Natural killer cell treated with Interleukin-12 subunit alpha and Interleukin-12 subunit beta and Interleukin-15 and Interleukin-18, amount 100 ng/mL, for 72 hours (primary cell): ENCODE data around the gene MYO9A. TPM values are rescaled to one million over a fixed set of nuclear protein-coding genes. Genes with fewer than 3 reads are reported as not detected.
"Not testable (repeated sequence)": the region's sequence is repeated elsewhere in the genome, so short reads cannot be mapped to it uniquely, and the experiment has no call there.

ENCODE experiments used
- ATAC-seq, 2 donors: fragments of 150-1000 bp; cut with Tn5 transposase in 1 of 2; sonication (Bioruptor Pico), chemical (Tn5 transposase) in 1 of 2; 2 replicates each; pipeline ENCODE4 v1.10.0; 2021
- DNase-seq: peaks from one replicate; pipeline ENCODE4 v3.0.0; 2022; ENCODE audit warnings: low spot score
- H3K27ac Mint-ChIP-seq, 2 donors: 1 replicate in 1 of 2; 2 replicates in 1 of 2; pipeline ENCODE4 v1.8.0; 2022; ENCODE audit warnings: mixed read lengths in 2 of 2, mild to moderate bottlenecking in 1 of 2, moderate library complexity in 1 of 2
- H3K27me3 Mint-ChIP-seq, 2 donors: 1 replicate in 1 of 2; 2 replicates in 1 of 2; pipeline ENCODE4 v1.8.0; 2022; ENCODE audit warnings: mixed read lengths in 2 of 2
- H3K36me3 Mint-ChIP-seq: one replicate; pipeline ENCODE4 v1.8.0; 2022; ENCODE audit warnings: mixed read lengths
- H3K4me1 Mint-ChIP-seq, 2 donors: 1 replicate in 1 of 2; 2 replicates in 1 of 2; pipeline ENCODE4 v1.8.0; 2022; ENCODE audit warnings: low read depth in 2 of 2, mixed read lengths in 2 of 2, mild to moderate bottlenecking in 1 of 2
- H3K4me3 Mint-ChIP-seq: one replicate; pipeline ENCODE4 v1.8.0; 2022; ENCODE audit warnings: mixed read lengths
- H3K9me3 Mint-ChIP-seq: 2 replicates; pipeline ENCODE4 v1.8.0; 2022; ENCODE audit warnings: mixed read lengths
- total RNA-seq, 2 donors: library from RNA; stranded (reverse); gene quantifications; one replicate each; pipeline ENCODE4 v1.2.3, GENCODE V29; 2022

Gene MYO9A
- total RNA-seq, 2 donors from 2014 or later, result 16.3 to 19.8 TPM

- H3K27ac Mint-ChIP-seq, result no peak overlapping the region
- peaks cover 4 to 15% of the 10 kb centered on the region in 2 donors for H3K4me1 Mint-ChIP-seq
Observed at GRCh38 chr15:72033285-72033684, 84.7 kb downstream of the MYO9A start.

GRCh38 chr15:72021604-72022003, 96.3 kb downstream of the MYO9A start:
- no peaks in the 10 kb centered on the region for H3K27me3 Mint-ChIP-seq
- H3K4me1 Mint-ChIP-seq, result no peaks in the 10 kb centered on the region
- H3K36me3 Mint-ChIP-seq, result peaks cover 5% of the 10 kb centered on the region
- H3K9me3 Mint-ChIP-seq, result no peaks in the 10 kb centered on the region
- DNase-seq (no peak), ATAC-seq (no peak)
- no peak overlapping the region for H3K4me3 Mint-ChIP-seq
- no peak overlapping the region for H3K27ac Mint-ChIP-seq

More at GRCh38 chr15:72033285-72033684, 84.7 kb downstream of the MYO9A start:
- H3K4me3 Mint-ChIP-seq, result no peak overlapping the region
- H3K9me3 Mint-ChIP-seq, result no peaks in the 10 kb centered on the region
- H3K27me3 Mint-ChIP-seq, result no peaks in the 10 kb centered on the region
- H3K36me3 Mint-ChIP-seq, result peaks cover 10% of the 10 kb centered on the region
- no peak for DNase-seq
- no peak for ATAC-seq

- Mint-ChIP-seq H3K36me3 (peaks cover 5% of the 10 kb centered on the region), H3K4me1 (no peaks in the 10 kb centered on the region), H3K9me3 (no peaks in the 10 kb centered on the region), H3K27me3 (no peaks in the 10 kb centered on the region), H3K27ac (no peak overlapping the region), H3K4me3 (no peak overlapping the region)
- ATAC-seq, result no peak
- no peak for DNase-seq
Observed at GRCh38 chr15:72020799-72021198, 97.2 kb downstream of the MYO9A start.

GRCh38 chr15:72014555-72014954, 103.4 kb downstream of the MYO9A start:
- DNase-seq, H3K27me3 Mint-ChIP-seq, H3K4me1 Mint-ChIP-seq, H3K27ac Mint-ChIP-seq, ATAC-seq, H3K9me3 Mint-ChIP-seq, H3K4me3 Mint-ChIP-seq, H3K36me3 Mint-ChIP-seq: not testable (repeated sequence)

DNA sequence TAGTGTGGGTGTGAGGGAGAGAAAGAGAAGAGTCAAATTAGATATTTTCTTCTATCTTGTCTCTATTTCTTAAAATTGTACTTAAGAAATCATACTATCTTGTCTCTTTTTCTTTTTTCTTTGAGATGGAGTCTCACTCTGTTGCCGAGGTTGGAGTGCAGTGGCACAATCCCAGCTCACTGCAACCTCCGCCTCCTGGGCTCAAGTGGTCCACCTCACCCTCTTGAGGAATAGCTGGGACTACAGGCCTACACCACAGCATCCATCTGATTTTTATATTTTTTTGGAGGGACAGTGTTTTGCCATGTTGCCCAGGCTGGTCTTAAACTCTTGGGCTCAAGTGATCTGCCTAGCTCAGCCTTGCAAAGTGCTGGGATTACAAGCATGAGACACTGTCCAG, 104.2 kb downstream of the MYO9A start:
- Mint-ChIP-seq H3K9me3 (no peaks in the 10 kb centered on the region), H3K4me1 (no peaks in the 10 kb centered on the region), H3K4me3 (no peak overlapping the region), H3K27ac (no peak overlapping the region), H3K36me3 (no peaks in the 10 kb centered on the region), H3K27me3 (no peaks in the 10 kb centered on the region)
- ATAC-seq (no peak), DNase-seq (no peak)

DNA sequence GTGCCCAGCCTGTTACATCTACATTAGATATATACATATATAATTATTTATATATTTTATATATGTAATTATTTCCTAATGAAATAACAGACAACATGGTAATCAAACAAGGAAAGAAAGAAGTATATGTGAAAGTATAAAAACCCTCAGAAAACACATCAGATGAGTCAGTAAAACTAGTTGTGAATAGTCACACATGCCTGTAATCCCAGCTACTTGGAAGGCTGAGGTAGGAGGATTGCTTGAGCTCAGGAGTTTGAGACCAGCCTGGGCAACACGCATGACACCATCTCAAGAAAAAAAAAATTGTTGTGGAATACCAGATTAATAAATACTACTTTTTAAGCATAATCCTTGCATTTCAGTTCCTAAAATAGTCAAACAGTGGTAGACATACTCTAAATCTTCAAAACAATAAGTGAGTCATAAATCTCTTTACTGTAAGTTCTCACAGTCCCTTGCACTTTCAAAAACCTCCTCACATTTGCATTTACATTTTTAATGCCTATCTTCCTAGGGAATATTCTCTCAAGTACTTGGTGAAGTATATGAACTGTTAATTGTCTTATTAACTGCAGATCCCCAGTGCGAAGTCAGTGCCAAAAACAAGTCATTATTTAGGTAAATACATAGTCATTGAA, 106.5 kb downstream of the MYO9A start:
- H3K9me3 Mint-ChIP-seq, result no peaks in the 10 kb centered on the region
- no peak overlapping the region for H3K4me3 Mint-ChIP-seq
- H3K27ac Mint-ChIP-seq, result no peak overlapping the region
- no peak for ATAC-seq
- DNase-seq, result no peak
- H3K4me1 Mint-ChIP-seq, result no peaks in the 10 kb centered on the region
- H3K36me3 Mint-ChIP-seq, result no peaks in the 10 kb centered on the region
- H3K27me3 Mint-ChIP-seq, result no peaks in the 10 kb centered on the region

GRCh38 chr15:72009222-72009621, 108.7 kb downstream of the MYO9A start:
- Mint-ChIP-seq H3K4me3 (no peak overlapping the region), H3K36me3 (no peaks in the 10 kb centered on the region), H3K27me3 (no peaks in the 10 kb centered on the region), H3K4me1 (no peaks in the 10 kb centered on the region), H3K27ac (no peak overlapping the region), H3K9me3 (no peaks in the 10 kb centered on the region)
- no peak for ATAC-seq
- no peak for DNase-seq

- no peaks in the 10 kb centered on the region for H3K27me3 Mint-ChIP-seq
- DNase-seq (no peak), ATAC-seq (no peak)
- no peak overlapping the region for H3K4me3 Mint-ChIP-seq
- H3K27ac Mint-ChIP-seq, result no peak overlapping the region
- no peaks in the 10 kb centered on the region for H3K4me1 Mint-ChIP-seq
- H3K36me3 Mint-ChIP-seq, result no peaks in the 10 kb centered on the region
- no peaks in the 10 kb centered on the region for H3K9me3 Mint-ChIP-seq
Observed at GRCh38 chr15:72006382-72006781, 111.6 kb downstream of the MYO9A start.

GRCh38 chr15:72005483-72005882, 112.5 kb downstream of the MYO9A start:
- Mint-ChIP-seq H3K36me3 (no peaks in the 10 kb centered on the region), H3K27me3 (no peaks in the 10 kb centered on the region), H3K4me1 (no peaks in the 10 kb centered on the region)

GRCh38 chr15:71999807-72000206, 118.1 kb downstream of the MYO9A start:
- H3K4me3 Mint-ChIP-seq, result no peak overlapping the region
- H3K9me3 Mint-ChIP-seq, result no peaks in the 10 kb centered on the region
- DNase-seq (no peak), ATAC-seq (no peak)
- H3K36me3 Mint-ChIP-seq, result peaks cover 19% of the 10 kb centered on the region
- no peaks in the 10 kb centered on the region for H3K4me1 Mint-ChIP-seq
- no peak overlapping the region for H3K27ac Mint-ChIP-seq
- no peaks in the 10 kb centered on the region for H3K27me3 Mint-ChIP-seq

More at GRCh38 chr15:72005483-72005882, 112.5 kb downstream of the MYO9A start:
- H3K4me3 Mint-ChIP-seq, result no peak overlapping the region
- no peaks in the 10 kb centered on the region for H3K9me3 Mint-ChIP-seq
- DNase-seq, result no peak
- no peak for ATAC-seq
- H3K27ac Mint-ChIP-seq, result no peak overlapping the region

DNA sequence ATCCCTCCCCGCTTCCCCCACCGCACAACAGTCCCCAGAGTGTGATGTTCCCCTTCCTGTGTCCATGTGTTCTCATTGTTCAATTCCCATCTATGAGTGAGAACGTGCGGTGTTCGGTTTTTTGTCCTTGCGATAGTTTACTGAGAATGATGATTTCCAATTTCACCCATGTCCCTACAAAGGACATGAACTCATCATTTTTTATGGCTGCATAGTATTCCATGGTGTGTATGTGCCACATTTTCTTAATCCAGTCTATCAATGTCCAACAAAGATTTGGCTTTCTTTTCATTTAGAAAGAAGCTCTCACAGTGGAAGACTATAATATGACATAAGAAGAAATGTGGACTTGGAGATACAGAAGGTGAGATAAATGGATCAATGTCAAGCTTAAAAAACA, 119.2 kb downstream of the MYO9A start:
- DNase-seq, H3K9me3 Mint-ChIP-seq, H3K4me3 Mint-ChIP-seq, H3K27ac Mint-ChIP-seq, H3K27me3 Mint-ChIP-seq, ATAC-seq, H3K4me1 Mint-ChIP-seq: not testable (repeated sequence)
- peaks cover 19% of the 10 kb centered on the region for H3K36me3 Mint-ChIP-seq

DNA sequence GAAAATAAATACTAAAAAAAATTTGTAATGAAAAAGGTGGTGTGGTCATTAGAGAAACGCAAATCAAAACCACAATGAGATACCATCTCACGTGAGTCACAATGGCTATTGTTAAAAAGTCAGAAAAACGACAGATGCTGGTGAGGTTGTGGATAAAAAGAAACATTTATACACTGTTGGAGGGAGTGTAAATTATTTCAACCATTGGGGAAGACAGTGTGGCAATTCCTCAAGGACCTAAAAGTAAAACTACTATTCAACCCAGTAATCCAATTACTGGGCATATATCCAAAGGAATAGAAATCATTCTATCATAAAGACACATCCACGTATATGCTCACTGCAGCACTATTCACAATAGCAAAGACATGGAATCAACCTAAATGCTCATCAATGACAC, 120.3 kb downstream of the MYO9A start:
- peaks cover 19% of the 10 kb centered on the region for H3K36me3 Mint-ChIP-seq
- no peaks in the 10 kb centered on the region for H3K9me3 Mint-ChIP-seq
- H3K27ac Mint-ChIP-seq, result no peak overlapping the region
- no peak overlapping the region for H3K4me3 Mint-ChIP-seq
- DNase-seq (no peak), ATAC-seq (no peak)
- H3K27me3 Mint-ChIP-seq, result no peaks in the 10 kb centered on the region
- no peaks in the 10 kb centered on the region for H3K4me1 Mint-ChIP-seq

DNA sequence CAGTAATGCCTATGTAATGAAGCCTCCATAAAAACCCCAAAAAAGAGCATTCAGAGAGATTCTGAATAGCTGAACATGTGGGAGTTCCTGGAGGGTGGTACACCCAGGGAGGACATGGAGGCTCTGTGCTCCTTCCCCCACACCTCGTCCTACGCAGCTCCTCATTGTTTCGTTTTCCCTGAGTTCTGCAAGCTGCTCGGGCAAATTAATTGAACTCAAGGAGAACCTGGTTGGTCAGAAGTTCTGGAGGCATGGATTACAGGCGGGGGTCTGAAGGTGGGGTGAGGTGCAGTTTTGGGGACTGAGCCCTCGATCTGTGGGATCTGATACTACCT, 142.2 kb downstream of the MYO9A start:
- H3K4me3 Mint-ChIP-seq, result no peak overlapping the region
- H3K4me1 Mint-ChIP-seq, result no peaks in the 10 kb centered on the region
- H3K36me3 Mint-ChIP-seq, result no peaks in the 10 kb centered on the region
- no peaks in the 10 kb centered on the region for H3K9me3 Mint-ChIP-seq
- H3K27me3 Mint-ChIP-seq, result no peaks in the 10 kb centered on the region
- ATAC-seq (no peak), DNase-seq (no peak)
- H3K27ac Mint-ChIP-seq, result no peak overlapping the region

GRCh38 chr15:71974211-71974610, 143.7 kb downstream of the MYO9A start:
- H3K36me3 Mint-ChIP-seq, result no peaks in the 10 kb centered on the region
- no peaks in the 10 kb centered on the region for H3K4me1 Mint-ChIP-seq
- H3K27ac Mint-ChIP-seq, result no peak overlapping the region
- no peaks in the 10 kb centered on the region for H3K27me3 Mint-ChIP-seq
- H3K4me3 Mint-ChIP-seq, result no peak overlapping the region
- no peaks in the 10 kb centered on the region for H3K9me3 Mint-ChIP-seq
- DNase-seq (no peak), ATAC-seq (no peak)

- ATAC-seq (no peak), DNase-seq (no peak)
- H3K27ac Mint-ChIP-seq, result no peak overlapping the region
- H3K27me3 Mint-ChIP-seq, result no peaks in the 10 kb centered on the region
- no peak overlapping the region for H3K4me3 Mint-ChIP-seq
- H3K36me3 Mint-ChIP-seq, result no peaks in the 10 kb centered on the region
- H3K9me3 Mint-ChIP-seq, result no peaks in the 10 kb centered on the region
- H3K4me1 Mint-ChIP-seq, result no peaks in the 10 kb centered on the region
Observed at GRCh38 chr15:71973366-71973765, 144.6 kb downstream of the MYO9A start.
